Left lung (tissue), 10 donors: Measurements from ENCODE around the gene PLCL1. TPM values are rescaled to one million over a fixed set of nuclear protein-coding genes. Genes with fewer than 3 reads are reported as not detected.

ENCODE experiments used
- ATAC-seq: fragments of 200-7000 bp; cut with Tn5 transposase; one replicate; pipeline ENCODE4 v1.9.1; 2020; ENCODE audit warnings: moderate library complexity
- DNase-seq, 4 donors: peaks; one replicate each; pipeline ENCODE4 v3.0.0-alpha.2; 2013 to 2020
- H3K27ac ChIP-seq, 2 donors: fragments of 200-600 bp; sonication (generic) in 1 of 2; one replicate each; pipeline versions ENCODE4 v1.5.0 to v1.8.0; 2020 to 2021
- H3K27me3 ChIP-seq, 2 donors: fragments of 200-600 bp; sonication (generic) in 1 of 2; one replicate each; pipeline versions ENCODE4 v1.5.0 to v1.8.0; 2020 to 2021
- H3K36me3 ChIP-seq, 2 donors: fragments of 200-600 bp; sonication (generic) in 1 of 2; one replicate each; pipeline versions ENCODE4 v1.5.0 to v1.8.0; 2020 to 2021
- H3K4me1 ChIP-seq, 2 donors: fragments of 200-600 bp; one replicate each; pipeline ENCODE4 v1.8.0; 2021
- H3K4me3 ChIP-seq, 2 donors: fragments of 200-600 bp; sonication (generic) in 1 of 2; one replicate each; pipeline versions ENCODE4 v1.5.0 to v1.8.0; 2020 to 2021; ENCODE audit warnings: mild to moderate bottlenecking in 1 of 2
- H3K9me3 ChIP-seq, 2 donors: fragments of 200-600 bp; sonication (generic) in 1 of 2; one replicate each; pipeline versions ENCODE4 v1.5.0 to v1.8.0; 2020 to 2021
- CTCF ChIP-seq, 2 donors: fragments of 200-600 bp; sonication (generic) in 1 of 2; IDR thresholded peaks; one replicate each; pipeline versions ENCODE4 v1.5.0 to v1.8.0; 2021; ENCODE audit warnings: antibody characterized with exemption in 2 of 2
- intact Hi-C, 2 donors: fragments of 100-400 bp; cut with DNase I; formaldehyde crosslinking; loops; one replicate each; pipeline versions ENCODE4 v1.11.2 to v1.14.2; 2022
- polyA plus RNA-seq, 6 donors: library from polyadenylated mRNA; unstranded; fragments of 120-200 nt; gene quantifications; one replicate each; pipeline ENCODE4 v1.2.1, GENCODE V29; 2013; ENCODE audit not compliant: insufficient read length in 6 of 6
- total RNA-seq, 2 donors: library from RNA; stranded (reverse); fragmentation: NEBNext Ultra II Directional; extraction: Animal tissue kit (Norgen Biotek cat#: 25700); gene quantifications; one replicate each; pipeline ENCODE4 v1.2.1, GENCODE V29; 2021
- donor health status: DM: no; HTN: yes; CAD: no.
- donor health status: DM: no; HTN: no; CAD: no.

PLCL1 gene
- total and polyA plus RNA-seq, 8 donors = 3.4 to 15.3 (median 10.3) TPM

DNA sequence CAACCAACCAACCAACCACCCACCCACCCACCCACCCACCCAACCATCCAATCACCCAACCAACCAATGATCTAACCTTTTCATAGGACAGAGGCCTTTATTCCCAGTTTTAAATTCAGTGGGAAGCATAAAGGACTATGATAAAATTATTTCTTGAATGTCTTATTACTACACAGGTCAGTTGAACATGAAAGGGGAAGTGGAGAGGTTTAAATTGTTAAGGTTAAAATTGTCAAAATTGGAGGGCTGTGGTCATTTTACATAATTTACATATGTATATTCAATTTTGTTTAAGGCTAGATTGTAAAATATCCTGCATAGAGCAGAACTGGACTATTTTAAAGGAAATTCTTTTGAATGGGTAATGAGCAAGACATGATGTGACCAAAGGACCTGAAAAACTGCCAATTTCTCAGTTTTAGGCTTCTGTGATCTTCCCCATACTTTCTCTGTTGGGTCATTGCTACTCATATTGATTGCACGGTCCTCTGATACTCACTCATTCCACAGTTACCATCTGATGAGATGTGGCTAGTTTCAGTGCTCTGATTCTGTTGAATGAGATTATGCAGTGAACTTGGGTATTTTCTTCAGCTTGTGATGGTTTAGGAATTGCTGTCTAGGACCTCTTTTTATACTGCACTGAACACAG lies 127.4 kb downstream of the PLCL1 start:
- H3K9me3 ChIP-seq = no peaks in the 10 kb centered on the region
- no peak for ATAC-seq
- no peak for TF ChIP-seq CTCF (IDR thresholded peaks at IDR 0.05)
- H3K36me3 ChIP-seq = no peaks in the 10 kb centered on the region
- DNase-seq = no peak
- no peak overlapping the region for H3K27ac ChIP-seq
- H3K27me3 ChIP-seq = no peaks in the 10 kb centered on the region
- no peak overlapping the region for H3K4me3 ChIP-seq
- no peaks in the 10 kb centered on the region for H3K4me1 ChIP-seq
- intact Hi-C loops = no loop called here

DNA sequence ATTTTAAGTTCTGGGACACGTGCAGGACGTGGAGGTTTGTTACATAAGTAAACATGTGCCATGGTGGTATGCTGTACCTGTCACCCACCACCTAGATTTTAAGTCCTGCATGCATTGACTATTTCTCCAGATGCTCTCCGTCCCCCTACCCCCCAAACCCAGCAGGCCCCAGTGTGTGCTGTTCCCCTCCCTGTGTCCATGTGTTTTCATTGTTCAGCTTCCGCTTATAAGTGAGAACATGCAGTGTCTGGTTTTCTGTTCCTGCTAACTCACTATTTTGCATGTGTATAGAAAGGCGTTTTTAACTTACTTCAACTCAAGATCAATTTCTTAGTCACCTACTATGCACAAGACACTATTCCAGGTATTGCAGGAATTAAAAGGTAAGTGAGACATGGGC lies 128.0 kb downstream of the PLCL1 start:
- H3K27ac ChIP-seq = no peak overlapping the region
- H3K27me3 ChIP-seq = no peaks in the 10 kb centered on the region
- H3K4me1 ChIP-seq = no peaks in the 10 kb centered on the region
- no peaks in the 10 kb centered on the region for H3K36me3 ChIP-seq
- no peak for TF ChIP-seq CTCF (IDR thresholded peaks at IDR 0.05)
- no peaks in the 10 kb centered on the region for H3K9me3 ChIP-seq
- intact Hi-C loops = no loop called here
- no peak for ATAC-seq
- DNase-seq = no peak
- no peak overlapping the region for H3K4me3 ChIP-seq

DNA sequence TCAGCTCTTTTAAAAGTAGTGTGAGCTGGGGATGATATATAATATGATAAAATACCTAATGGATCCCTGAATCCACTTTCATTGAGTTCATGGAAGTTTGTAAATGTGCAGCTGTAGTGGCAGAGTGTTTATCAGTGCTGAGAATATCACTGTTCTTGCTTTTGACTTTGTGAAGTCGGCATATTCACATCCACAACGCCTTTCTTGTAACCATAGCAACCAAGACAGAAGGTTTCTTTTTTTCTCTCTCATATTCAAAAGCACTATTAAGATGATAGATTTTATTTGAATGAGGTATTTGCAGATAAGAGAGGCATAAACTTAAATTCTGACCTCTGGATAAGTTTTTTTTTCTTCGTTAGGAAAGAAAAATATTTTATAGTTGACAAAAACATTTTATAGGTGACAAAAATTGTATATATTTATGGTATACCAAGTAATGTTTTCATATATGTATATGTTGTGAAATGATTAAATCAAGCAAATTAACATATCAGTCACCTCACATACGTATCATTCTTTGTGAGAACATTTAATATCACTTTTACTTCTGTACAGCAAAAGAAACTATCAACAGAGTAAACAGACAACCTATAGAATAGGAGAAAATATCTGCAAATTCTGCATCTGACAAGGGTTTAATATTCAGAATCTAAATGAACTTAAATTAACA lies 130.0 kb downstream of the PLCL1 start:
- Histone ChIP-seq H3K27ac (no peak overlapping the region), H3K27me3 (no peaks in the 10 kb centered on the region), H3K4me3 (no peak overlapping the region), H3K9me3 (no peaks in the 10 kb centered on the region), H3K36me3 (no peaks in the 10 kb centered on the region), H3K4me1 (no peaks in the 10 kb centered on the region)
- ATAC-seq (no peak), DNase-seq (no peak)
- intact Hi-C loops = no loop called here
- no peak for TF ChIP-seq CTCF (IDR thresholded peaks at IDR 0.05)

DNA sequence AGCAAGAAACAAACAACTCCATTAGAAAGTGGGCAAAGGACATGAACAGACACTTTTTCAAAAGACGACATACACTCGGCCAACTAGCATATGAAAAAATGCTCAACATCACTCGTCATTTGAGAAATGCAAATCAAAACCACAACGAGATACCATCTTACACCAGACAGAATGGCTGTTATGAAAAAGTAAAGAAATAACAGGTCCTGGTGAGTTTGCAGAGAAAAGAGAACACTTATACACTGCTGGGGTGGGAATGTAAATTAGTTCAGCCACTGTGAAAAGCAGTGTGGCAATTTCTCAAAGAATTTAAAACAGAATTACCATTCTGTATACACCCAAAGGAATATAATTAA lies 130.5 kb downstream of the PLCL1 start:
- intact Hi-C loops = no loop called here
- no peak for DNase-seq
- Histone ChIP-seq H3K36me3 (no peaks in the 10 kb centered on the region), H3K27ac (no peak overlapping the region), H3K9me3 (no peaks in the 10 kb centered on the region), H3K4me3 (no peak overlapping the region), H3K27me3 (no peaks in the 10 kb centered on the region), H3K4me1 (no peaks in the 10 kb centered on the region)
- no peak for TF ChIP-seq CTCF (IDR thresholded peaks at IDR 0.05)
- no peak for ATAC-seq

DNA sequence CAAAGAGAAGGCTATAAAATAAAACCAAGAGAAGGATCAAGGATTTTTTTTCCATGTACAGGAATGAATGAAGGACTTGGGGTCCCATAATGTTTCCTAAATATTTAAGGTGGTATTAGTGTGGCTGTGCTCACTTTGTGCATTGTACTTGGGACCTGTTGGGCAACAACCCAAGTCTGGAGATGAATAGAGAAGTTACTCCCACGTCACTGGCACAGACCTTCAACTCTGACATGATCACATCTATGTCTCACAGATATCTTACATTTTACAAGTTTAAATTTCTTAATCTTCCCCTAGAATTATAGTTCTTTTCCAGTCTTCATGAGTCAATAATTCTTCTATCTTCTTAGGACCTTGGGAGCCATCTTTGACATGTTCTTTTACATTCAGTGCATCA lies 133.4 kb downstream of the PLCL1 start:
- Histone ChIP-seq H3K4me1 (no peaks in the 10 kb centered on the region), H3K4me3 (no peak overlapping the region), H3K36me3 (no peaks in the 10 kb centered on the region), H3K9me3 (no peaks in the 10 kb centered on the region), H3K27me3 (no peaks in the 10 kb centered on the region), H3K27ac (no peak overlapping the region)
- ATAC-seq = no peak
- no peak for DNase-seq
- intact Hi-C loops = no loop called here
- TF ChIP-seq CTCF (IDR thresholded peaks at IDR 0.05) = no peak
